GM13977 (cell line): ENCODE measurements around the gene RECK.

Source experiments
- DNase-seq: peaks from one replicate; pipeline ENCODE4 v3.0.0; 2012; ENCODE audit warnings: low spot score
- CTCF ChIP-seq: IDR thresholded peaks from 2 replicates; pipeline ENCODE4 v1.5.1; 2012; ENCODE audit warnings: mild to moderate bottlenecking, control low read depth; ENCODE audit not compliant: insufficient read depth; ENCODE audit errors: extremely low read depth, missing control alignments
- in situ Hi-C: fragments of 300-500 bp; cut with MboI; formaldehyde crosslinking; loops from one replicate; pipeline ENCODE4 v1.12.0; 2022; ENCODE audit warnings: low sequenced_read_pairs, low pct_unique_long_range_greater_than_20kb, mixed read lengths, inconsistent platforms; ENCODE audit not compliant: unreplicated experiment

RECK gene

GRCh38 chr9:36144309-36145232, 107.9 kb downstream of the RECK start:
- no peak for DNase-seq
- in situ Hi-C loops, result no loop called here
- TF ChIP-seq CTCF, result no peak

GRCh38 chr9:36145970-36146369, 109.3 kb downstream of the RECK start:
- no peak for DNase-seq
- in situ Hi-C loops, result no loop called here
- no peak for TF ChIP-seq CTCF

GRCh38 chr9:36146651-36147050, 109.9 kb downstream of the RECK start:
- no peak for TF ChIP-seq CTCF
- no peak for DNase-seq
- in situ Hi-C loops, result no loop called here

- DNase-seq, result no peak
- in situ Hi-C loops, result no loop called here
- no peak for TF ChIP-seq CTCF
Observed at GRCh38 chr9:36147441-36148175, 110.9 kb downstream of the RECK start.

GRCh38 chr9:36148311-36149051, 111.8 kb downstream of the RECK start:
- in situ Hi-C loops, result no loop called here
- peak; percentile 70 for DNase-seq
- no peak for TF ChIP-seq CTCF

- no peak for TF ChIP-seq CTCF
- DNase-seq, result no peak
- in situ Hi-C loops, result no loop called here
Observed at GRCh38 chr9:36149197-36149596, 112.5 kb downstream of the RECK start.
